PC-3 (cell line): ENCODE results near the gene TMED9. TPM values are rescaled to one million over a fixed set of nuclear protein-coding genes. Genes with fewer than 3 reads are reported as not detected.

Experiments used
- ATAC-seq: fragments of 200-7000 bp; cut with Tn5 transposase; 2 replicates; pipeline ENCODE4 v1.9.1; 2020; ENCODE audit warnings: mild to moderate bottlenecking, moderate library complexity
- BruUV-seq: library from RNA; stranded (reverse); fragments of 400-500 nt; replicated peaks from 2 replicates; lab custom pipeline; 2021; lab: Mats Ljungman, UMichigan
- CTCF ChIA-PET: fragments of 300-600 bp; sonication (Branson Sonifier 250); formaldehyde crosslinking; loops from one replicate; lab custom pipeline; 2022; ENCODE audit warnings: antibody characterized with exemption; lab: Charles Lee
- POLR2A ChIA-PET: fragments of 300-600 bp; sonication (Branson Sonifier 250); formaldehyde crosslinking; loops from one replicate; lab custom pipeline; 2022; ENCODE audit warnings: antibody characterized with exemption; ENCODE audit not compliant: unreplicated experiment; lab: Charles Lee
- DNase-seq: peaks from one replicate; pipeline ENCODE4 v3.0.0-alpha.2; 2015
- H2AFZ ChIP-seq: fragments of 300-600 bp; sonication (generic); 2 replicates; pipeline ENCODE4 v1.6.0; 2016; ENCODE audit warnings: antibody characterized with exemption, low read length
- H3F3A ChIP-seq: fragments of 300-600 bp; sonication (generic); one replicate; pipeline ENCODE4 v1.6.0; 2017; ENCODE audit warnings: antibody characterized with exemption, low read length, control low read depth, mild to moderate bottlenecking; ENCODE audit not compliant: unreplicated experiment
- H3K27ac ChIP-seq: fragments of 300-600 bp; sonication (generic); 2 replicates; pipeline ENCODE4 v1.5.1; 2016; ENCODE audit warnings: mild to moderate bottlenecking, low read length
- H3K27me3 ChIP-seq: fragments of 300-600 bp; sonication (generic); 2 replicates; pipeline ENCODE4 v1.6.1; 2016; ENCODE audit warnings: low read length, mixed read lengths
- H3K36me3 ChIP-seq: fragments of 300-600 bp; sonication (generic); 2 replicates; pipeline ENCODE4 v1.6.1; 2016; ENCODE audit warnings: low read depth, mixed run types, low read length, mixed read lengths
- H3K4me1 ChIP-seq: fragments of 300-600 bp; sonication (generic); 2 replicates; pipeline ENCODE4 v1.5.1; 2016; ENCODE audit warnings: low read length; ENCODE audit not compliant: insufficient read depth
- H3K4me2 ChIP-seq: fragments of 300-600 bp; sonication (generic); 2 replicates; pipeline ENCODE4 v1.6.0; 2016; ENCODE audit warnings: low read length
- H3K4me3 ChIP-seq: fragments of 300-600 bp; sonication (generic); 2 replicates; pipeline ENCODE4 v1.5.1; 2016; ENCODE audit warnings: mild to moderate bottlenecking, low read length, mixed read lengths
- H3K79me2 ChIP-seq: fragments of 300-600 bp; sonication (generic); 2 replicates; pipeline ENCODE4 v1.6.1; 2017; ENCODE audit warnings: low read length, mixed read lengths
- H3K9ac ChIP-seq: fragments of 300-600 bp; sonication (generic); 2 replicates; pipeline ENCODE4 v1.6.0; 2016; ENCODE audit warnings: mild to moderate bottlenecking, low read length
- H3K9me2 ChIP-seq: fragments of 300-600 bp; sonication (generic); replicated peaks from 2 replicates; pipeline ENCODE4 v1.6.1; 2016; ENCODE audit warnings: mixed run types, low read length, mixed read lengths
- H3K9me3 ChIP-seq: fragments of 300-600 bp; sonication (generic); 2 replicates; pipeline ENCODE4 v1.6.1; 2016; ENCODE audit warnings: low read length, mixed read lengths
- H4K20me1 ChIP-seq: fragments of 300-600 bp; sonication (generic); 2 replicates; pipeline ENCODE4 v1.6.1; 2016; ENCODE audit warnings: low read length, mixed read lengths
- CTCF ChIP-seq: fragments of 300-600 bp; sonication (generic); conservative IDR thresholded peaks from 2 replicates; pipeline ENCODE4 v1.5.1; 2017; ENCODE audit warnings: antibody characterized with exemption, low read depth, mild to moderate bottlenecking, low read length
- EZH2 ChIP-seq: fragments of 300-600 bp; sonication (generic); IDR thresholded peaks from one replicate; pipeline ENCODE4 v1.6.1; 2017; ENCODE audit warnings: antibody characterized with exemption, mild to moderate bottlenecking, low read length; ENCODE audit not compliant: unreplicated experiment
- EZH2phosphoT487 ChIP-seq: fragments of 300-600 bp; sonication (generic); IDR thresholded peaks from 2 replicates; pipeline ENCODE4 v1.6.1; 2018; ENCODE audit warnings: mild to moderate bottlenecking, antibody characterized with exemption, low read length, borderline replicate concordance
- intact Hi-C: fragments of 100-400 bp; cut with micrococcal nuclease; formaldehyde crosslinking; loops from 2 replicates; pipeline ENCODE4 v1.9.0; 2023
- total RNA-seq: library from RNA; depleted of rRNA; stranded (reverse); fragments of >200 nt; gene quantifications from 2 replicates; pipeline ENCODE4 v1.2.3, GENCODE V29; 2014

The TMED9 gene
- total RNA-seq, 1 experiment from 2014 or later, result 217 TPM

DNA sequence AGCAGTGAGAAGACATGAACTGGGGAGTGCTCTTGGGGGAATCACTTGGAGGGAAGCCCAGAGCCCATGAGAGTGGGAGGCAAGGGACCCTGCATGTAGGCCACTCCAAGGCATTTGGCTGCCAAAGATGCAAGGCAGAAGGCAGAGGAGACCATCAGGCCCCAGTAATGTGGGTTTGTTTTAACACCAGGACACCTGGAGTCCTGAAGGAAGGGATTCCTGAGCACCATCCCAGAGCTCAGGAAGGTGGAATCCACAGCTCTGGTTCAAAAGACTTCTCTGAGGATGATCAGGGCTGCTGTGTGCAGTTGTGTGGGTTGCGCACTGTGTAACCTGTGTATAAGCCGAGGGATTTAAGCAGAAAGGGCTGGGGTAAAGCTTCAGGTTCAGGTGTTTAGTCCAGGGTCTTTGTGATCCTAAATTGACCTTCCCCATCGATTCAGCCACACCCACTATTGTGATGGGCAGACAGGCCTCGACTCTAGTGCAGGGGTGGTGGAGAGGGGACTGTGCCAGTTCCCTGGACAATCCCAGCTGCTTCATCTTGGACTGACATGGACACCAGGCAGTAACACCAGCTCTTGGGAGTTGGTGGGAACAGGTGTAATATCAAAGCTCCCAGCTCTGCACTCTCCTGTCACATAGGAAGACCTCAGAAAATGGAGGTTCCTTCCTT lies 18.9 kb downstream of the TMED9 start:
- no peaks in the 10 kb centered on the region for H4K20me1 ChIP-seq
- ATAC-seq (no peak), DNase-seq (no peak)
- intact Hi-C loops, result no loop called here
- no peaks in the 10 kb centered on the region for H3K79me2 ChIP-seq
- no peaks in the 10 kb centered on the region for H3K4me1 ChIP-seq
- TF ChIP-seq EZH2phosphoT487 (no peak), EZH2 (no peak), CTCF (no peak)
- H3K27me3 ChIP-seq, result no peaks in the 10 kb centered on the region
- H3K9me2 ChIP-seq, result no peaks in the 10 kb centered on the region
- H3K4me2 ChIP-seq, result no peak overlapping the region
- H2AFZ ChIP-seq, result no peak overlapping the region
- H3K9ac ChIP-seq, result no peak overlapping the region
- no peak overlapping the region for H3K4me3 ChIP-seq
- POLR2A ChIA-PET, result no interaction called here
- no peaks in the 10 kb centered on the region for H3K36me3 ChIP-seq
- CTCF ChIA-PET, result no interaction called here
- H3K9me3 ChIP-seq, result no peaks in the 10 kb centered on the region
- no TSS peak for BruUV-seq
- no peaks in the 10 kb centered on the region for H3F3A ChIP-seq
- H3K27ac ChIP-seq, result no peak overlapping the region

DNA sequence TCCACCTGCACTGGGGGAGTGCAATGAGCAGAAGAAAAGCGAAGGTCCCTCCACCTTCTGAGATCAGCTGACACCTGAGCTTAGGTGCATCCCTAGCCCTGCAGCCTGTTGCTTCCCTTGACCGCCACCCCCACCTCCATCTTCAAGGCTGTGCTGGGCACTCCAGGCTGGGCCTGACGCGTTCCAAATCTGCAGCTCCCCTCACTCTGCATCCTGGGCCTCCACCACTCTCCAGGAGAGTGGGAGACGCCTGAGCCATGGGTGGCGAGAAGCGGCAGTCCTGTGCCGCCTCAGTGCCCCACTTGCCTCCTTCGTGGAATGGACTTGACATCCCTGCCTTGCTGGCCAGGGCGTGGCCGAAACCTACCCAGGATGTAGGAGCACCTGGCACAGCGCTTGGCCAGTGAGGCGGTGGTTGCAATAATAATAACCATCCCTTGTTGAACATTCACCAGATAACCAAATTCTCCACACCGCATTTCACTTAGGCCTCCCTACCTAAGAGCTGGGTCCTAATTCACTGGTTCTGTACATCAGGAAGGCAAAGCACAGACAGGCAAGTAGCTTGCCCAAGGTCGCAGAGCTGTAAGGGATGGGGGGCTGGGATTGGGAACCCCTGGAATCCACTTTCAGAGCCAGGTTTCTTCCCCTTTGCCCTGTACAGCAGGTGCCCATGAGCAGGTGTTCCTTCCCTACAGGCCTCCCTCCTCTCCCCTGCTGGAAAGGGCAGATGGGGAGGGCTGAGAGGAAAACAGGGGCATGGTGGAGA lies 19.6 kb downstream of the TMED9 start:
- no peaks in the 10 kb centered on the region for H3K4me1 ChIP-seq
- DNase-seq (no peak), ATAC-seq (no peak)
- CTCF ChIA-PET, result no interaction called here
- H3F3A ChIP-seq, result no peaks in the 10 kb centered on the region
- H3K9me2 ChIP-seq, result no peaks in the 10 kb centered on the region
- no peaks in the 10 kb centered on the region for H3K27me3 ChIP-seq
- H3K79me2 ChIP-seq, result no peaks in the 10 kb centered on the region
- no peak overlapping the region for H2AFZ ChIP-seq
- intact Hi-C loops, result no loop called here
- H3K9ac ChIP-seq, result no peak overlapping the region
- H3K4me2 ChIP-seq, result no peak overlapping the region
- POLR2A ChIA-PET, result no interaction called here
- H3K27ac ChIP-seq, result no peak overlapping the region
- no peaks in the 10 kb centered on the region for H3K9me3 ChIP-seq
- no peaks in the 10 kb centered on the region for H4K20me1 ChIP-seq
- BruUV-seq, result no TSS peak
- TF ChIP-seq EZH2phosphoT487 (no peak), CTCF (no peak), EZH2 (no peak)
- no peak overlapping the region for H3K4me3 ChIP-seq
- H3K36me3 ChIP-seq, result no peaks in the 10 kb centered on the region

DNA sequence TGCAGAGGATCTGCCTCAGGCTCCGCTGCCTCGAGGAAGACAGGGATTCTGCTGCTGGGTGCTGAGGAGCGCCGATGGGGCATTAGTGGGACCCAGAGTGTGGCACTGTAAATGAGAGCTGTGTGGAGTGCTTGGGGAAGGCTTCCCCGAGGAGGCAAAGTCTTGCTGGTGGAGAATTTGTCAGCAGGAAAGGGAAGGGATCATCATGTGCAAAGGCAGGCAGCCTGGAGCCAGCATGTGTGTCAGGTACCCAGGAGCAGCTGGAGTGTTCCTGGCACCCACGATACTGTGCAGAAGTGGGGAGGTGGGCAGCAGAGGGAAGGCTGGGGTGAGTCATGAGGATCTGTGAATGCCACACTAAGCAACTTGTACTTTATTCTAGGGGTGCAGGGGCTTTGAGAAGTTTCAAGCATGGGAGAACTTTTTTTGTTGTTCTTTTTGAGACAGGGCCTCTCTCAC lies 20.2 kb downstream of the TMED9 start:
- Histone ChIP-seq H3K9ac (no peak overlapping the region), H3K27ac (no peak overlapping the region), H3K36me3 (no peaks in the 10 kb centered on the region), H4K20me1 (no peaks in the 10 kb centered on the region), H3K4me2 (no peak overlapping the region), H2AFZ (no peak overlapping the region), H3K27me3 (no peaks in the 10 kb centered on the region), H3K9me2 (no peaks in the 10 kb centered on the region), H3K4me1 (no peaks in the 10 kb centered on the region), H3K9me3 (no peaks in the 10 kb centered on the region), H3K79me2 (no peaks in the 10 kb centered on the region), H3K4me3 (no peak overlapping the region), H3F3A (no peaks in the 10 kb centered on the region)
- no peak for ATAC-seq
- no TSS peak for BruUV-seq
- no peak for DNase-seq
- intact Hi-C loops, result no loop called here
- TF ChIP-seq EZH2phosphoT487 (no peak), CTCF (no peak), EZH2 (no peak)
- ChIA-PET CTCF (no interaction called here), POLR2A (no interaction called here)
